Measurements from ENCODE around the gene PHYKPL.

DNA sequence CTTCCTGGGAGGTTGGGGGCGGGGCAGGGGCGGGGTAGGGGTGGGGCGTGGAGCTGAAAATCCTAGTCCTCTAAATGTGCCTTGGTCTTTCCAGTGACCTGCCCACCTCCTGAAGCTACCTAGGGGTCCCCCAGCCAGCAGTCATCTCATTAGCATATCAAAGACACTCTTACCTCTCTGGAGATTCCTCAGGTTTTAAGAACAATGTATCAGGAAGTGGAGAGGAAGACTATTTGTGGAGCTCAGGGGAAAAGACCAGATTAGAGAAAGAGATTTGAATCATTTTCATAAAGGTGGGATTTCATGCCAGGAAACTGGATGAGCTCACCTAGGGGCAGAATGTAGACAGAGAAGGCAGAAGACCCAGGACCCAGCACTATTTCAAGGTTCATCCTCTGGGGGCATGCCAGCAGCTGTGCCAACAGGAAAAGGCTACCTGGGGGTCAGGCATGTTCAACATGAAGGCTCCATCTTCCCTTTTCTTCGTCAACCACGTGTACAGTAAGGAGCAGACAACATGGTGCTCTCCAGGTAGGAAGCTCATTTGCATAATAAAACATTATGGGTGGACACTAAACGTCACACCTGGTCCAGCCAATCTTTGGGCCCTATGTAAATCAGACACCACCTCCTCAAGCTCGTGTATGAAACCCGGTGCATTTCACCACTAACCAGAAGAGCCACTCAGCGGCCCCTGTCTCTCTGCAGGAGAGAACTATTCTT is 52.3 kb downstream of the PHYKPL start:
- TF ChIP-seq, protein P1, sequence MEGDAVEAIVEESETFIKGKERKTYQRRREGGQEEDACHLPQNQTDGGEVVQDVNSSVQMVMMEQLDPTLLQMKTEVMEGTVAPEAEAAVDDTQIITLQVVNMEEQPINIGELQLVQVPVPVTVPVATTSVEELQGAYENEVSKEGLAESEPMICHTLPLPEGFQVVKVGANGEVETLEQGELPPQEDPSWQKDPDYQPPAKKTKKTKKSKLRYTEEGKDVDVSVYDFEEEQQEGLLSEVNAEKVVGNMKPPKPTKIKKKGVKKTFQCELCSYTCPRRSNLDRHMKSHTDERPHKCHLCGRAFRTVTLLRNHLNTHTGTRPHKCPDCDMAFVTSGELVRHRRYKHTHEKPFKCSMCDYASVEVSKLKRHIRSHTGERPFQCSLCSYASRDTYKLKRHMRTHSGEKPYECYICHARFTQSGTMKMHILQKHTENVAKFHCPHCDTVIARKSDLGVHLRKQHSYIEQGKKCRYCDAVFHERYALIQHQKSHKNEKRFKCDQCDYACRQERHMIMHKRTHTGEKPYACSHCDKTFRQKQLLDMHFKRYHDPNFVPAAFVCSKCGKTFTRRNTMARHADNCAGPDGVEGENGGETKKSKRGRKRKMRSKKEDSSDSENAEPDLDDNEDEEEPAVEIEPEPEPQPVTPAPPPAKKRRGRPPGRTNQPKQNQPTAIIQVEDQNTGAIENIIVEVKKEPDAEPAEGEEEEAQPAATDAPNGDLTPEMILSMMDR (IDR thresholded peaks at IDR 0.05; ENCODE audit: insufficient read depth, low read length, poor library complexity, severe bottlenecking), result no peak
- no peak for TF ChIP-seq EZH2phosphoT487 (conservative IDR thresholded peaks at IDR 0.05; ENCODE audit: low read length)
